Peyer's patch (tissue), 4 donors: ENCODE data around the gene PLCB2. TPM values are rescaled to one million over a fixed set of nuclear protein-coding genes. Genes with fewer than 3 reads are reported as not detected.

Source experiments
- DNase-seq, 3 donors: peaks; one replicate each; pipeline ENCODE4 v3.0.0-alpha.2; 2017 to 2019
- H3K27ac ChIP-seq, 4 donors: fragments of 200-600 bp; sonication (generic); one replicate each; pipeline ENCODE4 v1.5.1; 2016 to 2019
- H3K27me3 ChIP-seq, 2 donors: fragments of 200-600 bp; sonication (generic); one replicate each; pipeline ENCODE4 v1.5.1; 2019
- H3K36me3 ChIP-seq, 3 donors: fragments of 200-600 bp; sonication (generic); one replicate each; pipeline ENCODE4 v1.5.1; 2016 to 2019
- H3K4me1 ChIP-seq, 4 donors: fragments of 200-600 bp; sonication (generic); one replicate each; pipeline ENCODE4 v1.5.1; 2016 to 2019
- H3K4me3 ChIP-seq, 4 donors: fragments of 200-600 bp; sonication (generic); 1 replicate in 3 of 4; 2 replicates in 1 of 4; pipeline ENCODE4 v1.5.1; 2016 to 2019; ENCODE audit warnings: mild to moderate bottlenecking in 1 of 4
- H3K9me3 ChIP-seq, 4 donors: fragments of 200-600 bp; sonication (generic); one replicate each; pipeline ENCODE4 v1.5.1; 2016 to 2019; ENCODE audit warnings: mild to moderate bottlenecking in 1 of 4
- CTCF ChIP-seq, 6 experiments: fragments of 450-650 bp in 4 of 6; fragments of 200-600 bp in 2 of 6; sonication (generic) in 1 of 6; IDR thresholded peaks; one replicate each; pipeline ENCODE4 v1.5.1; 2017 to 2019; ENCODE audit warnings: antibody characterized with exemption in 6 of 6, mild to moderate bottlenecking in 3 of 6, moderate library complexity in 1 of 6
- POLR2A ChIP-seq, 2 donors: fragments of 450-650 bp; IDR thresholded peaks; one replicate each; pipeline ENCODE4 v1.5.1; 2017; ENCODE audit warnings: antibody characterized with exemption in 2 of 2, mild to moderate bottlenecking in 2 of 2, moderate library complexity in 2 of 2
- total RNA-seq, 4 donors: library from RNA; depleted of rRNA; stranded (reverse); fragments of >200 nt; gene quantifications; one replicate each; pipeline ENCODE4 v1.1.0, GENCODE V29; 2016

PLCB2 gene
- total RNA-seq, 4 donors from 2014 or later, result 12.3 to 101 (median 15.7) TPM

DNA sequence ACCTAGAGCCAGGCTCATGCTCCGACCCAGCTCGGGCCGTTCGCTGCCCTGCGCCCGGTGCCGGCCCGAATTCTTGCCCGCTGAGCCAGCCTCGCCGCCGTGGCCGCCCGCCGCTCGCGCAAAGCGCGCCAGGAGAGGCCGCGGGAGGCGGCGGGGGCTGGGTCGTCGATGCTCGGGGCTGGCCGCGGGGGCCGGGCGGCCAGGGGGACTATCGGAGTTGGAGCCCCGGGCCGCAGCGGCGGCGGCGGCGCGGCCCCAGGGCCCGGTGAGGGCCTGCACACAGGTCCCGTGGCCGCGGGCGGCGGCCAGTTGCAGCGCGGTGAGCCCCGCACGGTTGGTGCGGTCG, 26.0 kb downstream of the PLCB2 start:
- H3K9me3 ChIP-seq, result no peaks in the 10 kb centered on the region
- H3K4me1 ChIP-seq, result peaks cover 0 to 34% (median 15%) of the 10 kb centered on the region in 4 donors
- no peak overlapping the region for H3K27ac ChIP-seq
- H3K27me3 ChIP-seq, result peaks cover 0 to 41% of the 10 kb centered on the region in 2 donors
- no peaks in the 10 kb centered on the region for H3K36me3 ChIP-seq
- TF ChIP-seq POLR2A (IDR thresholded peaks at IDR 0.05), result no peak
- no peak for TF ChIP-seq CTCF (IDR thresholded peaks at IDR 0.05)
- peak overlapping the region; percentile 37 to 72 (median 54) for H3K4me3 ChIP-seq
- DNase-seq, result no peak

- Histone ChIP-seq H3K9me3 (no peaks in the 10 kb centered on the region), H3K27ac (no peak overlapping the region), H3K36me3 (no peaks in the 10 kb centered on the region), H3K4me1 (peaks cover 0 to 34% (median 15%) of the 10 kb centered on the region in 4 donors), H3K27me3 (peaks cover 0 to 41% of the 10 kb centered on the region in 2 donors), H3K4me3 (peak overlapping the region in 3 of 4 donors; percentile 53 to 72 (median 54))
- TF ChIP-seq POLR2A (IDR thresholded peaks at IDR 0.05) (no peak), CTCF (IDR thresholded peaks at IDR 0.05) (no peak)
- DNase-seq, result no peak
Observed at GRCh38 chr15:40281057-40281800, 26.5 kb downstream of the PLCB2 start.

DNA sequence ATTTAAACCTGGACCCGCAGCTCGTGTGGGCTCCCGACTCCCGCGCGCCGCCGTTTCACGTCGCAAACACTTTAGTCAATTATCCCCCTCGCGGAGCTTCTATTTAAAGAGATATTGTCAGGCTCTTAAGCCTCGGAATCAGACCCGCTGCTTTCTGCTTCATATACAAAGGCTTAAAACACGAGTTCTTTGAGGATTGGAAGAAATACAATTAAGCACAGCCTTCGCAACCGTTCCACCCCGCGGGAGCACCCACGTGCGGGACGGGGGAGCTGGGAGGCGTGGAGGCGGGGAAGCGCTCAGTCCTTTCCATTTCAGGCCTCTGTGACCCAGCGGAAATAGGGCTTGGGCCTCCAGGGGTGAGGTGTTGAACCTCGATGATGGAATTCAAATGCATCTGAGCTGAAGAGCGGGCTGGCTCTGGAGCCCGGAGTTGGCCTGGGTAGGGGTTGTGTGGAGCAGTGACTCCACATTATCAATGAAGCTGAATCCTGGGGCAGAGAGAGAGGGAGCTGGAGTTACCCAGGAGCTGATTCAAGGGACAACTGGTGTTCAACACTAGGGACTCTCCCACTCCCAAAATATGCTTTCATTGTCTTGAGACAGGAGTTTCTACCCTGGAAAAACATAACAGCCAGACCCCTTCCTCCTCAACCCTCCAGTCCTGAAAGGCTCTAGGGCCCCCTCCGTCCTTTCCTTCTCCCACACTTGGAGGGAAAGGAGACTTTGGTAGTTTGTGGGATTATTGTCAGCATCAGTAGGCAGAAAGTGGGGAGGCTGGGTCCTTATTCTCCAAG, 27.3 kb downstream of the PLCB2 start:
- Histone ChIP-seq H3K4me1 (peaks cover 0 to 34% (median 15%) of the 10 kb centered on the region in 4 donors), H3K4me3 (no peak overlapping the region), H3K27me3 (peaks cover 0 to 41% of the 10 kb centered on the region in 2 donors), H3K36me3 (no peaks in the 10 kb centered on the region), H3K27ac (no peak overlapping the region), H3K9me3 (no peaks in the 10 kb centered on the region)
- DNase-seq, result no peak
- TF ChIP-seq CTCF (IDR thresholded peaks at IDR 0.05), result no peak
- TF ChIP-seq POLR2A (IDR thresholded peaks at IDR 0.05), result no peak

DNA sequence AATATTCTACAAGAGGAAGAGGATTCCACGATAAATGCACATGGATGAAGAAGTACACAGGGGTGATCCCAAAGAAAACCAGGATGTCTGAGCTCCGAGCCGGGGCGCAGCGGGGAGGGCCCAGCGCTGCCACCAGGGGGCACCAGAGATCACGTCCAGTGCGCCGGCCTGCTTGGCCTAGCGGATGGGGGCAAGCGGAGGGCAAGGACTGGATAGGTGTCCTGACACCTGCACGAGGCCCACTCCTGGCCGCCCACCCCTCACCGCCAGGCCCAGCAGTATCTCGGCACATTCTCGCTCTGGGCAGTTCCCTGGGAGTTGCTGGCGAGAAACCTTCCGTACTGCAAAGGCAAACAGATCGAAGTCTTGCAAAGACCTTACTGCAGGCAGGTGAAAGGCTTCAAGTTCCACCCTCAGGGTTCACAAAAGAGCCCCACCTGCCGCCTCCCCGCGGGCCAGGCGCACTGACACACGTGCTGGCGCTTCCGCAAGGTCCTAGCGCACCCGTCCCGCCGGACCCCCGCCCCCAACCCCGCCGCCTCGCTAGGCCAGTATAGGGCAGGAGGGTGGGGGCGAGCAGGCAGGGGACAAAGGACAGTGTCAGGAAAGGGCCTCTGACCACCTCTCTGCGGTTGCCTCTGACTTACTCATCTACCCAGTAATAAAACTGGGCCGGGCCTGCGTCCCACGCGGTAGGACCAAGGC, 28.1 kb downstream of the PLCB2 start:
- H3K36me3 ChIP-seq, result no peaks in the 10 kb centered on the region
- TF ChIP-seq CTCF (IDR thresholded peaks at IDR 0.05) (peak; percentile 75 to 99 (median 94)), POLR2A (IDR thresholded peaks at IDR 0.05) (no peak)
- peak; percentile 62 to 86 (median 83) for DNase-seq
- H3K9me3 ChIP-seq, result no peaks in the 10 kb centered on the region
- peaks cover 0 to 41% of the 10 kb centered on the region in 2 donors for H3K27me3 ChIP-seq
- peak overlapping the region in 1 of 4 donors; percentile 15 for H3K4me3 ChIP-seq
- peaks cover 0 to 34% (median 15%) of the 10 kb centered on the region in 4 donors for H3K4me1 ChIP-seq
- H3K27ac ChIP-seq, result no peak overlapping the region

DNA sequence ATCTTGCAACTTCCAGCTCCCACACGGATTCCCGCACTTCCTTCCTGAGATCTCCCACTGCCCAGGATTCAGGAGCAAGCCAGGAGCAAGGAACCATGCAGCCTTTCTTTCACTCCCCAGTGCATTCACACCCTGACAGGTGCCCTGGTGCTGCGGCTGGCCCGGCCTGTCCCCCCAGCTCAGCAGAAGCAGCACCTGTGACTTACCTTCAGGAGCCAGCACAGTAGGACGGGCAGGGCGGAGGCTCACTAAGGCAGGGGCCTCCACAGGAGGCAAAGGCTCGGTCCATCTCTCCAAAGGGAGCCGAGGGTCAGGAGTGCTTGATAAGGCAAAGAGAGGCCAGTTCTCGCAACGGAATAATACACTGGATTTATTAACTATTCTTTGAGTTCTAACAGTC, 29.7 kb downstream of the PLCB2 start:
- Histone ChIP-seq H3K9me3 (no peaks in the 10 kb centered on the region), H3K4me1 (peaks cover 0 to 27% (median 12%) of the 10 kb centered on the region in 4 donors), H3K36me3 (no peaks in the 10 kb centered on the region), H3K27me3 (peaks cover 0 to 35% of the 10 kb centered on the region in 2 donors), H3K27ac (no peak overlapping the region), H3K4me3 (no peak overlapping the region)
- DNase-seq, result no peak
- TF ChIP-seq CTCF (IDR thresholded peaks at IDR 0.05), result no peak
- no peak for TF ChIP-seq POLR2A (IDR thresholded peaks at IDR 0.05)
